Activated CD8-positive, alpha-beta memory T cell treated with anti-CD3 and anti-CD28 coated beads, Interleukin-2, amount 50 U/mL, for 4 hours (primary cell): ENCODE measurements around the gene G3BP2.
"Not testable (repeated sequence)": the region's sequence is repeated elsewhere in the genome, so short reads cannot be mapped to it uniquely, and the experiment has no call there.

Experiments
- DNase-seq: peaks from one replicate; pipeline ENCODE4 v3.0.0-alpha.2; 2020

The G3BP2 gene

GRCh38 chr4:75673027-75673958, at the start of gene G3BP2:
Gene G3BP2 (minus strand): TSS chr4:75673411. CDS start chr4:75662025, 11,386 bp downstream.
- peak; percentile 97 for DNase-seq

GRCh38 chr4:75722417-75722816, 49.2 kb upstream of the G3BP2 start:
- DNase-seq = no peak

DNA sequence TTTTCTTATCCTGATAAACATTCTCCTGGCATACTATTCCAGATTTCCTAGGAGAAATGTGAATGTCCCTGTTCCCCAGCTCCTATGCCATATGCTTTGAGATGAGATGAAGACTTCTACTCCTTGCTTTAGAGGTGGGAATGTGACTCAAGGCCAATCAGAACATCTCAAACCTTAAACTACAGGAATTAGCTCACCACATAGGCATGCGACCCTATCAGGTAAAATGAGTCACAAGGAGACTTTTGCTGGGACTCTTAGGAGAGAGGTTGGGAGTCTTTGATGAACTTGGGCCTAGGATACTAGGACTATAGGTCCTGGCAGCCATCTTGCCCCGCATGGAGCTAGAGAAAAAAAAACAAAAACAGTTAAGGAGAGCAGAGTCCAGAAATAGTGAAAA, 45.3 kb upstream of the G3BP2 start:
- no peak for DNase-seq

- DNase-seq = no peak
Measured at GRCh38 chr4:75717408-75717807, 44.2 kb upstream of the G3BP2 start.

- DNase-seq = not testable (repeated sequence)
Measured at GRCh38 chr4:75716054-75716453, 42.8 kb upstream of the G3BP2 start.

- DNase-seq = no peak
Measured at GRCh38 chr4:75715105-75715799, 42.0 kb upstream of the G3BP2 start.

DNA sequence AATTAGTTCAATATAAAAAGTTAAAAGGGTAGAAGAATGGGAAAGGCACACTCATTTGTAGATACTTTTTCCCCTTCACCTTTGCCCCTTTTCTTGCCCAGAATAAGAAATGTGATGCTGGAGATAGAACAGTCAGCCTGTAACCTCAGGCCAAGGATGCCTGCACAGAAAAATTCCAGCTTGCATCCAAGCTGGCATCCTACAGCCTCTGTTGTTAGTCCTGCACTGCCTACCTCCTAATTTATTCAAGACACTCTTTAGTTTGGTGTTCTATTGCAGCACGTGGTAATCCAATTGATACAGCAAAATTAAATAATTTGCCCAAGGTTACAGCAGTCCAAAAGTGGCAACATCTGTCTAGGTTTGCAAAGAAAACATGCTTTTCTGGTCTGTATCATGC, 41.5 kb upstream of the G3BP2 start:
- DNase-seq = no peak

GRCh38 chr4:75714011-75714410, 40.8 kb upstream of the G3BP2 start:
- no peak for DNase-seq

GRCh38 chr4:75710246-75710645, 37.0 kb upstream of the G3BP2 start:
- no peak for DNase-seq

- DNase-seq = peak; percentile 50
Measured at GRCh38 chr4:75708218-75708691, 35.0 kb upstream of the G3BP2 start.

DNA sequence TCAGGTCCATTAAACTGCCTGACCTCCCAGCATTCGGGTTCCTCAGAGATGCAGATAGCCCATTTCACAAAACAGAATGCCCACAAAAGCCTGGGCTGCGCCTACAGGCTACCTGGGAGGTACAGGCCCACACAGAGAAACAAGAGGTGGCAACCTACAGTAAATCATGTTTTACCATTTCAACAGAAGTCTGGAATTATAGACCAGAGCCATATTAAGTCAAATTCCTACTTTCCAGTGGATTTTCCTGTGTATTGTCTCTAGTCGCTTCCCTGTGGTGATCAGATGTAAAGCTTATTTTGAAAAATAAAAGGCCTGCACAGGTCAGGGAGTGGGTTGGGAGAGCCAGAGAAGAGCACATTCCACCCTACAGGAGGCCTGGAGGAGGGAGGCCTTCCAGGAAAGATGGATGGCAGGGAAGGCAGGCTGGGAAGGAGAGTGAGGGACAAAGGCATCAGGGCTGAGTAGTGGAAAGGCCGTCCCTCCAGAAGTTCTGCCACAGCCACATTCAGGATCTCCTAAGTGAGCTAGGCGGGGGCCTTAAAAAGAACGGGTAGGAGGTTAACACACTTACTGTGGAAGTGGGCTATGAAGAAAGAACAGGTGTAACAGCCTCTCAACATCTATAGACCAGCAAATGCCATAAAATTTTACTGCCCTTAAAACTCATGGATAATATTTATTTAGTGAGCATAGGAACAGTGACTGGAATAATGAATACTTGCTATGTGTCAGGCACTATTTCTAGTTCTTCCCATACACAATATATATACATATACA, 32.2 kb upstream of the G3BP2 start:
- no peak for DNase-seq

GRCh38 chr4:75702919-75703411, 29.8 kb upstream of the G3BP2 start:
- DNase-seq = no peak

- no peak for DNase-seq
Measured at GRCh38 chr4:75699299-75699698, 26.1 kb upstream of the G3BP2 start.

DNA sequence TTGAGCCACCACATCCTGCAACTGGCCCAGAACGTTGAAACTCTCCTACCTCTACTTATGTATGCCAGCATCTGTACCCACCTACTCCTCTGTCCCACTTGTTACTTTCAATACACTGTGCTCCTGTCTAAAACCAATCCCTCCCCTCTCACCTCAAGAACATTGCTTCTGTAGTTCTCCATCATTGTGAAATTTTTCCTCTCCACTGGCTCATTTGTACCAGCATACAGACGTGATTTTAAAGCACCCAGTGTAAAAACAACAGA, 25.7 kb upstream of the G3BP2 start:
- no peak for DNase-seq

DNA sequence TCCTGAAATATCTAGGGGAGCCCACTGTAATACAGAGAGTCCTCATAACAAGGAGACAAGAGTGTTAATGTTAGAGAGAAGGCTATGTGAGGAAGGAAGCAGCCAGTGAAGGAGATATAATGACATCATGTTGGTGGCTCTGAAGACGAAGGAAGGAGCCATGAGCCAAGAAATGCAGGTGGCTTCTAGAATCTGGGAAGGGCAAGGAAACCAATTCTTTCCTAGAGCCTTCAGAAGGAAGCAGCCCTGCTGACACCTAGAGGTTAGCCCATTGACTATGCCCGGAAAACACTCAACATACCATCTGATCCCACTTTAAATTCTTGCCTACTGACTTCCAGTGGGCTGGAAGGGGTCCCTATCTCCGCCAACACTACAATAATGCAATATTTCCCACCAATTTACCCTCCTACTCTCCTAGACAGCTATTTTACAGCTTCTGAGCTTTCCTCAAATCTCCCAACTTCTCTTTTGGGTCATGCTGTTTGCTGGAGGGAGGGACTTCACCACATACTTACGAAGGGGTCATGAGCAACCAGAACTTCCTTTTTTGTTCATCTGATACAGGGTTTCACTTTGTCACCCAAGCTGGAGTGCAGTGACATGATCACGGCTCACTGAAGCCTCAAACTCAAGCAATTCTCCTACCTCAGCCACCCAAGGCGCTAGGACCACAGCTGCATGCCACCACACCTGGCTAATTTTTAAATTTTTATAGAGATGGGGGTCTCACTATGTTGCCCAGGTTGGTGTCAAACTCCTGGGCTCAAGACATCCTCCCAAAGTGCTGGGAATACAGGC, 25.2 kb upstream of the G3BP2 start:
- DNase-seq = no peak

- no peak for DNase-seq
Measured at GRCh38 chr4:75696581-75696980, 23.4 kb upstream of the G3BP2 start.

GRCh38 chr4:75696071-75696470, 22.9 kb upstream of the G3BP2 start:
- peak; percentile 19 for DNase-seq

GRCh38 chr4:75692066-75692465, 18.9 kb upstream of the G3BP2 start:
- not testable (repeated sequence) for DNase-seq

DNA sequence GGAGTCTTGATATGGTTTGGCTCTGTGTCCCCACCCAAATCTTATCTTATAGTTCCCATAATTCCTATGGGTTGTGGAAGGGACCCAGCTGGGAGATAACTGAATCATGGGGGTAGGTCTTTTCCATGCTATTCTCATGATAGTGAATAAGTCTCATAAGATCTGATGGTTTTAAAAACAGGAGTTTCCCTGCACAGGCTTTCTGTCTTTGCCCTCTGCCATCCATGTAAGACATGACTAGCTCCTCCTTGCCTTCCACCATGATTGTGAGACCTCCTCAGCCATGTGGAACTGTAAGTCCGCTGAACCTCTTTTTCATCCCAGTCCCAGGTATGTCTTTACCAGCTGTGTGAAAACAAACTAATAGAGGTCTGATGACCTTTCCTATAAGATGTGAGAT, 13.9 kb upstream of the G3BP2 start:
- DNase-seq = not testable (repeated sequence)

DNA sequence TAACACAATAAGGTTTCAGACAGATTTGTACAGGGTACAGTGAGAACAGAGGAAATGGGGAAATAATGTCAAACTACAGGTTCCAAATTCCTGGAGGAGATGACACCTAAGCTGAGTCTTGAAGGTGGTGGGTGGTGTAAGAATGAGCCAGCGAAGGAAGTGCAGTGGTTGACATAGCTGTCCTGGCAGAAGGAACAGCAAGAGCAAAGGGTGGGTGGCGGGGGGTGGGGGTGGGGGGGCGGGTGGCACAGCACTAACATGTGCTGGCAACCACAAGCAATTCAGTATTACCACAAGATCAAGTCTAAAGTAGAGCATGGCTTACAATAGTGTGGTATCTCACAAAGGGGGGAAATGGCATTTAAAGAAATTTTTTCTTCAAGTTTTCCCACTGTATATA, 13.1 kb upstream of the G3BP2 start:
- peak; percentile 42 for DNase-seq

GRCh38 chr4:75685546-75686189, 12.5 kb upstream of the G3BP2 start:
- no peak for DNase-seq
